BE2C (cell line): ENCODE measurements around the gene ELF5.

ENCODE experiments used
- DNase-seq: peaks from one replicate; pipeline ENCODE4 v3.0.0-alpha.2; 2020
- H3K27me3 ChIP-seq: fragments of 250-450 bp; sonication (Bioruptor Pico); 2 replicates; pipeline ENCODE4 v1.5.1; 2020; ENCODE audit warnings: mild to moderate bottlenecking
- H3K36me3 ChIP-seq: fragments of 250-450 bp; sonication (Bioruptor Pico); 2 replicates; pipeline ENCODE4 v1.5.1; 2020; ENCODE audit warnings: mild to moderate bottlenecking
- H3K4me1 ChIP-seq: fragments of 250-450 bp; sonication (Bioruptor Pico); 2 replicates; pipeline ENCODE4 v1.5.1; 2020
- H3K4me3 ChIP-seq: 2 replicates; pipeline ENCODE4 v1.5.1; 2011; ENCODE audit warnings: low read depth, low read length
- H3K9me3 ChIP-seq: fragments of 250-450 bp; sonication (Bioruptor Pico); 2 replicates; pipeline ENCODE4 v1.5.1; 2020
- CTCF ChIP-seq: IDR thresholded peaks from 2 replicates; pipeline ENCODE4 v1.5.1; 2012; ENCODE audit warnings: mild to moderate bottlenecking, low read depth, low read length

Gene ELF5

GRCh38 chr11:34519595-34520235 lies 6.1 kb upstream of the ELF5 start:
- no peaks in the 10 kb centered on the region for H3K27me3 ChIP-seq
- no peak for TF ChIP-seq CTCF
- DNase-seq, result no peak
- no peaks in the 10 kb centered on the region for H3K9me3 ChIP-seq
- H3K36me3 ChIP-seq, result no peaks in the 10 kb centered on the region
- H3K4me3 ChIP-seq, result no peak overlapping the region
- no peaks in the 10 kb centered on the region for H3K4me1 ChIP-seq

GRCh38 chr11:34516247-34517040 lies 2.9 kb upstream of the ELF5 start:
- Histone ChIP-seq H3K4me1 (no peaks in the 10 kb centered on the region), H3K9me3 (no peaks in the 10 kb centered on the region), H3K27me3 (no peaks in the 10 kb centered on the region), H3K4me3 (no peak overlapping the region), H3K36me3 (no peaks in the 10 kb centered on the region)
- no peak for DNase-seq
- no peak for TF ChIP-seq CTCF

GRCh38 chr11:34514597-34514996 lies 1.0 kb upstream of the ELF5 start:
- Histone ChIP-seq H3K9me3 (no peaks in the 10 kb centered on the region), H3K4me3 (no peak overlapping the region), H3K36me3 (no peaks in the 10 kb centered on the region), H3K4me1 (no peaks in the 10 kb centered on the region), H3K27me3 (no peaks in the 10 kb centered on the region)
- TF ChIP-seq CTCF, result no peak
- no peak for DNase-seq

GRCh38 chr11:34512840-34513681 lies 533 bp downstream of the ELF5 start:
- Histone ChIP-seq H3K9me3 (no peaks in the 10 kb centered on the region), H3K27me3 (no peaks in the 10 kb centered on the region), H3K4me1 (no peaks in the 10 kb centered on the region), H3K4me3 (no peak overlapping the region), H3K36me3 (no peaks in the 10 kb centered on the region)
- peak; percentile 36 for DNase-seq
- peak; percentile 70 for TF ChIP-seq CTCF

GRCh38 chr11:34510673-34511072 lies 2.9 kb downstream of the ELF5 start:
- Histone ChIP-seq H3K27me3 (no peaks in the 10 kb centered on the region), H3K4me3 (no peak overlapping the region), H3K4me1 (no peaks in the 10 kb centered on the region), H3K36me3 (no peaks in the 10 kb centered on the region), H3K9me3 (no peaks in the 10 kb centered on the region)
- TF ChIP-seq CTCF, result no peak
- DNase-seq, result no peak
